Measurements from ENCODE around the gene TLR7.

GRCh38 chrX:12906046-12906761 is 39.3 kb downstream of the TLR7 start, which contains the start of gene TLR8:
- TF ChIP-seq CTCF (IDR thresholded peaks at IDR 0.05), result no peak
- TF ChIP-seq POLR2A (IDR thresholded peaks at IDR 0.05), result peak; percentile 12

Measured in right lobe of liver (tissue), 4 donors.